GM12878 (cell line): Measurements from ENCODE around the gene ATG3.

ENCODE experiments used
- CEBPZ ChIP-seq: fragments of 150-350 bp; IDR thresholded peaks from 2 replicates; pipeline ENCODE4 v1.6.1; 2016; ENCODE audit warnings: low read depth, low read length
- HDAC6 ChIP-seq: fragments of 200-600 bp; sonication (generic); IDR thresholded peaks from one replicate; pipeline ENCODE4 v1.8.0; 2017; ENCODE audit warnings: antibody characterized with exemption; ENCODE audit not compliant: unreplicated experiment
- MYC ChIP-seq: IDR thresholded peaks from 2 replicates; pipeline ENCODE4 v1.6.1; 2011; ENCODE audit warnings: mild to moderate bottlenecking, low read length, moderate library complexity, inconsistent platforms; ENCODE audit not compliant: insufficient read depth, insufficient replicate concordance, insufficient read length, severe bottlenecking
- RAD21 ChIP-seq: IDR thresholded peaks from 2 replicates; pipeline ENCODE4 v1.6.1; 2011; ENCODE audit warnings: mild to moderate bottlenecking, low read depth, low read length, moderate library complexity; ENCODE audit not compliant: insufficient read depth
- SP1 ChIP-seq: IDR thresholded peaks from one replicate; pipeline ENCODE4 v1.6.1; 2011; ENCODE audit warnings: low read depth, low read length
- ZBED1 ChIP-seq: IDR thresholded peaks from 2 replicates; pipeline ENCODE4 v1.6.1; 2016; ENCODE audit warnings: borderline replicate concordance
- TF ChIP-seq, protein P1 (sequence below): IDR thresholded peaks from 2 replicates; pipeline ENCODE4 v1.6.1; 2012; ENCODE audit warnings: mild to moderate bottlenecking, low read depth, low read length
- TF ChIP-seq, protein P2 (sequence below), 3 experiments: IDR thresholded peaks in 2 of 3; conservative IDR thresholded peaks in 1 of 3; 2 replicates each; pipeline ENCODE4 v1.5.1; 2011; ENCODE audit warnings: low read depth in 3 of 3, low read length in 3 of 3, mild to moderate bottlenecking in 3 of 3, control low read depth in 2 of 3, moderate library complexity in 2 of 3, inconsistent platforms in 1 of 3, mixed read lengths in 1 of 3; ENCODE audit not compliant: control insufficient read depth in 2 of 3, insufficient read depth in 1 of 3; ENCODE audit errors: extremely low read depth in 1 of 3

GRCh38 chr3:112489674-112490479, 71.9 kb downstream of the ATG3 start:
- TF ChIP-seq SP1 (no peak), HDAC6 (no peak), RAD21 (0 out of 2 replicates have a peak, but pooled peaks have one; percentile 22), CEBPZ (no peak), ZBED1 (peak; percentile 76; the same call in 1 of the 2 replicates), MYC (no peak)
- TF ChIP-seq, protein P1, sequence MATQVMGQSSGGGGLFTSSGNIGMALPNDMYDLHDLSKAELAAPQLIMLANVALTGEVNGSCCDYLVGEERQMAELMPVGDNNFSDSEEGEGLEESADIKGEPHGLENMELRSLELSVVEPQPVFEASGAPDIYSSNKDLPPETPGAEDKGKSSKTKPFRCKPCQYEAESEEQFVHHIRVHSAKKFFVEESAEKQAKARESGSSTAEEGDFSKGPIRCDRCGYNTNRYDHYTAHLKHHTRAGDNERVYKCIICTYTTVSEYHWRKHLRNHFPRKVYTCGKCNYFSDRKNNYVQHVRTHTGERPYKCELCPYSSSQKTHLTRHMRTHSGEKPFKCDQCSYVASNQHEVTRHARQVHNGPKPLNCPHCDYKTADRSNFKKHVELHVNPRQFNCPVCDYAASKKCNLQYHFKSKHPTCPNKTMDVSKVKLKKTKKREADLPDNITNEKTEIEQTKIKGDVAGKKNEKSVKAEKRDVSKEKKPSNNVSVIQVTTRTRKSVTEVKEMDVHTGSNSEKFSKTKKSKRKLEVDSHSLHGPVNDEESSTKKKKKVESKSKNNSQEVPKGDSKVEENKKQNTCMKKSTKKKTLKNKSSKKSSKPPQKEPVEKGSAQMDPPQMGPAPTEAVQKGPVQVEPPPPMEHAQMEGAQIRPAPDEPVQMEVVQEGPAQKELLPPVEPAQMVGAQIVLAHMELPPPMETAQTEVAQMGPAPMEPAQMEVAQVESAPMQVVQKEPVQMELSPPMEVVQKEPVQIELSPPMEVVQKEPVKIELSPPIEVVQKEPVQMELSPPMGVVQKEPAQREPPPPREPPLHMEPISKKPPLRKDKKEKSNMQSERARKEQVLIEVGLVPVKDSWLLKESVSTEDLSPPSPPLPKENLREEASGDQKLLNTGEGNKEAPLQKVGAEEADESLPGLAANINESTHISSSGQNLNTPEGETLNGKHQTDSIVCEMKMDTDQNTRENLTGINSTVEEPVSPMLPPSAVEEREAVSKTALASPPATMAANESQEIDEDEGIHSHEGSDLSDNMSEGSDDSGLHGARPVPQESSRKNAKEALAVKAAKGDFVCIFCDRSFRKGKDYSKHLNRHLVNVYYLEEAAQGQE: no peak
- TF ChIP-seq, protein P2, sequence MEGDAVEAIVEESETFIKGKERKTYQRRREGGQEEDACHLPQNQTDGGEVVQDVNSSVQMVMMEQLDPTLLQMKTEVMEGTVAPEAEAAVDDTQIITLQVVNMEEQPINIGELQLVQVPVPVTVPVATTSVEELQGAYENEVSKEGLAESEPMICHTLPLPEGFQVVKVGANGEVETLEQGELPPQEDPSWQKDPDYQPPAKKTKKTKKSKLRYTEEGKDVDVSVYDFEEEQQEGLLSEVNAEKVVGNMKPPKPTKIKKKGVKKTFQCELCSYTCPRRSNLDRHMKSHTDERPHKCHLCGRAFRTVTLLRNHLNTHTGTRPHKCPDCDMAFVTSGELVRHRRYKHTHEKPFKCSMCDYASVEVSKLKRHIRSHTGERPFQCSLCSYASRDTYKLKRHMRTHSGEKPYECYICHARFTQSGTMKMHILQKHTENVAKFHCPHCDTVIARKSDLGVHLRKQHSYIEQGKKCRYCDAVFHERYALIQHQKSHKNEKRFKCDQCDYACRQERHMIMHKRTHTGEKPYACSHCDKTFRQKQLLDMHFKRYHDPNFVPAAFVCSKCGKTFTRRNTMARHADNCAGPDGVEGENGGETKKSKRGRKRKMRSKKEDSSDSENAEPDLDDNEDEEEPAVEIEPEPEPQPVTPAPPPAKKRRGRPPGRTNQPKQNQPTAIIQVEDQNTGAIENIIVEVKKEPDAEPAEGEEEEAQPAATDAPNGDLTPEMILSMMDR (IDR thresholded peaks at IDR 0.05 in 2 of 3, conservative IDR thresholded peaks at IDR 0.05 in 1 of 3; ENCODE audit: control insufficient read depth in 2 of 3, extremely low read depth in 1 of 3, insufficient read depth in 1 of 3, low read depth in 3 of 3, low read length in 3 of 3): no peak
